PC-3 (cell line): ENCODE measurements around the gene TCEAL1. TPM values are rescaled to one million over a fixed set of nuclear protein-coding genes. Genes with fewer than 3 reads are reported as not detected.

Source experiments
- ATAC-seq: fragments of 200-7000 bp; cut with Tn5 transposase; 2 replicates; pipeline ENCODE4 v1.9.1; 2020; ENCODE audit warnings: mild to moderate bottlenecking, moderate library complexity
- BruUV-seq: library from RNA; stranded (reverse); fragments of 400-500 nt; replicated peaks from 2 replicates; lab custom pipeline; 2021; lab: Mats Ljungman, UMichigan
- CTCF ChIA-PET: fragments of 300-600 bp; sonication (Branson Sonifier 250); formaldehyde crosslinking; loops from one replicate; lab custom pipeline; 2022; ENCODE audit warnings: antibody characterized with exemption; lab: Charles Lee
- POLR2A ChIA-PET: fragments of 300-600 bp; sonication (Branson Sonifier 250); formaldehyde crosslinking; loops from one replicate; lab custom pipeline; 2022; ENCODE audit warnings: antibody characterized with exemption; ENCODE audit not compliant: unreplicated experiment; lab: Charles Lee
- DNase-seq: peaks from one replicate; pipeline ENCODE4 v3.0.0-alpha.2; 2015
- H2AFZ ChIP-seq: fragments of 300-600 bp; sonication (generic); 2 replicates; pipeline ENCODE4 v1.6.0; 2016; ENCODE audit warnings: antibody characterized with exemption, low read length
- H3F3A ChIP-seq: fragments of 300-600 bp; sonication (generic); one replicate; pipeline ENCODE4 v1.6.0; 2017; ENCODE audit warnings: antibody characterized with exemption, low read length, control low read depth, mild to moderate bottlenecking; ENCODE audit not compliant: unreplicated experiment
- H3K27ac ChIP-seq: fragments of 300-600 bp; sonication (generic); 2 replicates; pipeline ENCODE4 v1.5.1; 2016; ENCODE audit warnings: mild to moderate bottlenecking, low read length
- H3K27me3 ChIP-seq: fragments of 300-600 bp; sonication (generic); 2 replicates; pipeline ENCODE4 v1.6.1; 2016; ENCODE audit warnings: low read length, mixed read lengths
- H3K36me3 ChIP-seq: fragments of 300-600 bp; sonication (generic); 2 replicates; pipeline ENCODE4 v1.6.1; 2016; ENCODE audit warnings: low read depth, mixed run types, low read length, mixed read lengths
- H3K4me1 ChIP-seq: fragments of 300-600 bp; sonication (generic); 2 replicates; pipeline ENCODE4 v1.5.1; 2016; ENCODE audit warnings: low read length; ENCODE audit not compliant: insufficient read depth
- H3K4me2 ChIP-seq: fragments of 300-600 bp; sonication (generic); 2 replicates; pipeline ENCODE4 v1.6.0; 2016; ENCODE audit warnings: low read length
- H3K4me3 ChIP-seq: fragments of 300-600 bp; sonication (generic); 2 replicates; pipeline ENCODE4 v1.5.1; 2016; ENCODE audit warnings: mild to moderate bottlenecking, low read length, mixed read lengths
- H3K79me2 ChIP-seq: fragments of 300-600 bp; sonication (generic); 2 replicates; pipeline ENCODE4 v1.6.1; 2017; ENCODE audit warnings: low read length, mixed read lengths
- H3K9ac ChIP-seq: fragments of 300-600 bp; sonication (generic); 2 replicates; pipeline ENCODE4 v1.6.0; 2016; ENCODE audit warnings: mild to moderate bottlenecking, low read length
- H3K9me2 ChIP-seq: fragments of 300-600 bp; sonication (generic); replicated peaks from 2 replicates; pipeline ENCODE4 v1.6.1; 2016; ENCODE audit warnings: mixed run types, low read length, mixed read lengths
- H3K9me3 ChIP-seq: fragments of 300-600 bp; sonication (generic); 2 replicates; pipeline ENCODE4 v1.6.1; 2016; ENCODE audit warnings: low read length, mixed read lengths
- H4K20me1 ChIP-seq: fragments of 300-600 bp; sonication (generic); 2 replicates; pipeline ENCODE4 v1.6.1; 2016; ENCODE audit warnings: low read length, mixed read lengths
- EZH2 ChIP-seq: fragments of 300-600 bp; sonication (generic); IDR thresholded peaks from one replicate; pipeline ENCODE4 v1.6.1; 2017; ENCODE audit warnings: antibody characterized with exemption, mild to moderate bottlenecking, low read length; ENCODE audit not compliant: unreplicated experiment
- EZH2phosphoT487 ChIP-seq: fragments of 300-600 bp; sonication (generic); IDR thresholded peaks from 2 replicates; pipeline ENCODE4 v1.6.1; 2018; ENCODE audit warnings: mild to moderate bottlenecking, antibody characterized with exemption, low read length, borderline replicate concordance
- intact Hi-C: fragments of 100-400 bp; cut with micrococcal nuclease; formaldehyde crosslinking; loops from 2 replicates; pipeline ENCODE4 v1.9.0; 2023
- total RNA-seq: library from RNA; depleted of rRNA; stranded (reverse); fragments of >200 nt; gene quantifications from 2 replicates; pipeline ENCODE4 v1.2.3, GENCODE V29; 2014
- TF ChIP-seq, protein P1 (sequence below): fragments of 300-600 bp; sonication (generic); conservative IDR thresholded peaks from 2 replicates; pipeline ENCODE4 v1.5.1; 2017; ENCODE audit warnings: antibody characterized with exemption, low read depth, mild to moderate bottlenecking, low read length

The TCEAL1 gene
- total RNA-seq, 1 experiment from 2014 or later, result 22.8 TPM

DNA sequence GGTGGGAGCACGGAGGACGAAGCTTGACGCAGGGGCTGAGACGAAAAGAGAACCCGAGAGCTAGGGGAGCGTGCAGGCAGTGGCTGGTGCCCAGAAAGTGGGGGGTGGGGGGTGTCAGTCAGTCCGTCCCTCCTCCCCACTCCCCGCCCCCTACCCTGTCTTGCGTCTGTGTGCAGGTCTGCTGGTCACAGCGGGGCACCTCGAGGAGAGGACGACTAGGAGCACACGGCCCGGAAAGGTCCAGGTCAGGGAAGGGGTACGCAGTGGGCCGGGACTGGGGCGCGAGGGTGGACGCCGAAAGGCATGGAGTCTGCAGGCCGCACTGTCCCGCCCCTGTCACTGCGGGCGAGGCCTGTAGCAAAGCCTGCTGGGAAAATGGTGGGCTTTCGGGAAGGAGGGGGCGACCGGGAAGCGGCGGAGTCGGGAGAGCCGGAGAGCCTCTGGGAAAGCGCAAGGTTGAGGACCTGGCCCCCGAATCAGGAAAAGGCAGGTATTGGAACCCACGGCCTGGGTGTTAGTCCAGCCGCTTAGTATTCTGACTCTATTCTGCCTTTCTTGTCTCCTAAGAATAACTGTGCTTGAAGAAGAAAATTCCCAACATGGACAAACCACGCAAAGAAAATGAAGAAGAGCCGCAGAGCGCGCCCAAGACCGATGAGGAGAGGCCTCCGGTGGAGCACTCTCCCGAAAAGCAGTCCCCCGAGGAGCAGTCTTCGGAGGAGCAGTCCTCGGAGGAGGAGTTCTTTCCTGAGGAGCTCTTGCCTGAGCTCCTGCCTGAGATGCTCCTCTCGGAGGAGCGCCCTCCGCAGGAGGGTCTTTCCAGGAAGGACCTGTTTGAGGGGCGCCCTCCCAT lies 769 bp downstream of the TCEAL1 start:
- no peak for TF ChIP-seq EZH2phosphoT487
- TF ChIP-seq, protein P1, sequence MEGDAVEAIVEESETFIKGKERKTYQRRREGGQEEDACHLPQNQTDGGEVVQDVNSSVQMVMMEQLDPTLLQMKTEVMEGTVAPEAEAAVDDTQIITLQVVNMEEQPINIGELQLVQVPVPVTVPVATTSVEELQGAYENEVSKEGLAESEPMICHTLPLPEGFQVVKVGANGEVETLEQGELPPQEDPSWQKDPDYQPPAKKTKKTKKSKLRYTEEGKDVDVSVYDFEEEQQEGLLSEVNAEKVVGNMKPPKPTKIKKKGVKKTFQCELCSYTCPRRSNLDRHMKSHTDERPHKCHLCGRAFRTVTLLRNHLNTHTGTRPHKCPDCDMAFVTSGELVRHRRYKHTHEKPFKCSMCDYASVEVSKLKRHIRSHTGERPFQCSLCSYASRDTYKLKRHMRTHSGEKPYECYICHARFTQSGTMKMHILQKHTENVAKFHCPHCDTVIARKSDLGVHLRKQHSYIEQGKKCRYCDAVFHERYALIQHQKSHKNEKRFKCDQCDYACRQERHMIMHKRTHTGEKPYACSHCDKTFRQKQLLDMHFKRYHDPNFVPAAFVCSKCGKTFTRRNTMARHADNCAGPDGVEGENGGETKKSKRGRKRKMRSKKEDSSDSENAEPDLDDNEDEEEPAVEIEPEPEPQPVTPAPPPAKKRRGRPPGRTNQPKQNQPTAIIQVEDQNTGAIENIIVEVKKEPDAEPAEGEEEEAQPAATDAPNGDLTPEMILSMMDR, result peak; percentile 92
- DNase-seq (peak; percentile 75), ATAC-seq (peak; percentile 80)
- intact Hi-C loops, result loop anchor here (1.0 to 5.0 kb wide), 2 partner anchors 42 to 96 kb away; partner anchors contain the start of gene TCEAL4
- Histone ChIP-seq H3K4me2 (peak overlapping the region; percentile 98), H3K27ac (peak overlapping the region; percentile 88), H3K36me3 (no peaks in the 10 kb centered on the region), H3F3A (no peaks in the 10 kb centered on the region), H3K9me3 (no peaks in the 10 kb centered on the region), H3K9ac (peak overlapping the region; percentile 95), H2AFZ (peak overlapping the region; percentile 97), H3K79me2 (peaks cover 50% of the 10 kb centered on the region), H3K4me3 (peak overlapping the region; percentile 96), H4K20me1 (no peaks in the 10 kb centered on the region), H3K27me3 (no peaks in the 10 kb centered on the region), H3K9me2 (no peaks in the 10 kb centered on the region), H3K4me1 (peaks cover 19% of the 10 kb centered on the region)
- CTCF ChIA-PET, result interaction anchor here (0.6 to 1.1 kb wide), 10 partner anchors 9 to 96 kb away, joined by 3 to 8 read pairs (median 4); no protein-coding TSS in a partner anchor
- POLR2A ChIA-PET, result interaction anchor here (0.6 to 1.0 kb wide), 3 partner anchors 13 to 58 kb away, joined by 3 to 14 read pairs (median 3); partner anchors contain the start of gene MORF4L2
- TSS peak; percentile 86 for BruUV-seq

DNA sequence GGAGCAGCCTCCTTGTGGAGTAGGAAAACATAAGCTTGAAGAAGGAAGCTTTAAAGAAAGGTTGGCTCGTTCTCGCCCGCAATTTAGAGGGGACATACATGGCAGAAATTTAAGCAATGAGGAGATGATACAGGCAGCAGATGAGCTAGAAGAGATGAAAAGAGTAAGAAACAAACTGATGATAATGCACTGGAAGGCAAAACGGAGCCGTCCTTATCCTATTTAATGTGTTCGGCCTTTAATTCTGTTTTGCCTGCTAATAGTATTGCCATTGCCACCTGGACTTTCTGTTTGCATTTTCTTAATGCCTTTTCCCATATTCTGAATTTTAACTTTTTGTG lies 1.4 kb downstream of the TCEAL1 start:
- no peaks in the 10 kb centered on the region for H3K36me3 ChIP-seq
- H3K9me3 ChIP-seq, result no peaks in the 10 kb centered on the region
- H4K20me1 ChIP-seq, result no peaks in the 10 kb centered on the region
- H3K27ac ChIP-seq, result peak overlapping the region; percentile 88
- peak overlapping the region; percentile 98 for H3K4me2 ChIP-seq
- no peaks in the 10 kb centered on the region for H3K27me3 ChIP-seq
- BruUV-seq, result no TSS peak
- POLR2A ChIA-PET, result interaction anchor here (1.0 kb wide), 2 partner anchors 56 to 57 kb away, joined by 3 to 14 read pairs; partner anchors contain the start of gene MORF4L2
- TF ChIP-seq EZH2phosphoT487, result no peak
- no peak for TF ChIP-seq EZH2
- TF ChIP-seq, protein P1, result no peak
- H3F3A ChIP-seq, result no peaks in the 10 kb centered on the region
- H3K79me2 ChIP-seq, result peaks cover 50% of the 10 kb centered on the region
- no peak for ATAC-seq
- no peak for DNase-seq
- intact Hi-C loops, result loop anchor here (1.0 kb wide), 1 partner anchor 97 kb away; no protein-coding TSS in a partner anchor
- H3K9ac ChIP-seq, result peak overlapping the region; percentile 95
- peak overlapping the region; percentile 96 for H3K4me3 ChIP-seq
- CTCF ChIA-PET, result interaction anchor here (0.6 to 1.1 kb wide), 9 partner anchors 8 to 97 kb away, joined by 3 to 8 read pairs (median 4); no protein-coding TSS in a partner anchor
- H3K9me2 ChIP-seq, result no peaks in the 10 kb centered on the region
- peaks cover 23% of the 10 kb centered on the region for H3K4me1 ChIP-seq
- peak overlapping the region; percentile 97 for H2AFZ ChIP-seq
